Stimulated activated CD4-positive, alpha-beta T cell treated with anti-CD3 and anti-CD28 coated beads, TNF-alpha, amount 100 ng/mL, for 24 hours (primary cell): Measurements from ENCODE around the gene UPF2.
A peak's percentile ranks its signal among the peaks of the same experiment; 100 is the strongest.
"Not testable (repeated sequence)": the region's sequence is repeated elsewhere in the genome, so short reads cannot be mapped to it uniquely, and the experiment has no call there.

Experiments
- DNase-seq, 3 experiments: peaks; one replicate each; pipeline ENCODE4 v3.0.0-alpha.2; 2020; ENCODE audit warnings: low read depth in 3 of 3

UPF2 gene

GRCh38 chr10:12042797-12043651 lies at the start of gene UPF2:
TSS of gene UPF2 (minus strand) at chr10:12042809. CDS start at chr10:12035423, 7,386 bp downstream.
- DNase-seq: peak; percentile 96 to 98 (median 97)

GRCh38 chr10:12091421-12091820 lies 48.8 kb upstream of the UPF2 start:
- DNase-seq: no peak

- DNase-seq: no peak
Observed at GRCh38 chr10:12088919-12089318, 46.3 kb upstream of the UPF2 start.

- DNase-seq: no peak
Observed at GRCh38 chr10:12081879-12082557, 39.4 kb upstream of the UPF2 start.

GRCh38 chr10:12081470-12081869 lies 38.9 kb upstream of the UPF2 start:
- DNase-seq: no peak

- DNase-seq: no peak
Observed at GRCh38 chr10:12077580-12078180, 35.1 kb upstream of the UPF2 start.

- no peak for DNase-seq
Observed at GRCh38 chr10:12073526-12073925, 30.9 kb upstream of the UPF2 start.

- not testable (repeated sequence) for DNase-seq
Observed at GRCh38 chr10:12071441-12071840, 28.8 kb upstream of the UPF2 start.

- DNase-seq: peak; percentile 98 to 99 (median 99)
Observed at GRCh38 chr10:12068449-12069269, 26.1 kb upstream of the UPF2 start, which contains the start of gene DHTKD1. TSS of gene DHTKD1 (plus strand) at chr10:12068954. CDS start at chr10:12069034, 80 bp downstream.

GRCh38 chr10:12067336-12067735 lies 24.7 kb upstream of the UPF2 start:
- no peak for DNase-seq

- no peak for DNase-seq
Observed at GRCh38 chr10:12063483-12063818, 20.8 kb upstream of the UPF2 start.

GRCh38 chr10:12062754-12063482 lies 20.3 kb upstream of the UPF2 start:
- no peak for DNase-seq

- DNase-seq: no peak
Observed at GRCh38 chr10:12061124-12061523, 18.5 kb upstream of the UPF2 start.

GRCh38 chr10:12056748-12057147 lies 14.1 kb upstream of the UPF2 start:
- no peak for DNase-seq

GRCh38 chr10:12055732-12056131 lies 13.1 kb upstream of the UPF2 start:
- no peak for DNase-seq

- no peak for DNase-seq
Observed at GRCh38 chr10:12051241-12051640, 8.6 kb upstream of the UPF2 start.

GRCh38 chr10:12050528-12050927 lies 7.9 kb upstream of the UPF2 start:
- DNase-seq: no peak

- DNase-seq: no peak
Observed at GRCh38 chr10:12048547-12048946, 5.9 kb upstream of the UPF2 start.

- DNase-seq: no peak
Observed at GRCh38 chr10:12045596-12045995, 3.0 kb upstream of the UPF2 start.

- DNase-seq: peak; percentile 5 to 50 (median 22)
Observed at GRCh38 chr10:12042409-12042796, 206 bp downstream of the UPF2 start.

GRCh38 chr10:12041766-12042408 lies 722 bp downstream of the UPF2 start:
- DNase-seq: peak; percentile 7 to 22 (median 20)
